Psoas muscle (tissue), 8 donors: ENCODE results near the gene ANXA4. TPM values are rescaled to one million over a fixed set of nuclear protein-coding genes. Genes with fewer than 3 reads are reported as not detected.

Experiments used
- ATAC-seq, 4 donors: fragments of 200-7000 bp; cut with Tn5 transposase; one replicate each; pipeline ENCODE4 v1.9.1; 2020; ENCODE audit warnings: moderate library complexity in 3 of 4, mild to moderate bottlenecking in 2 of 4
- DNase-seq, 2 donors: peaks; one replicate each; pipeline ENCODE4 v3.0.0-alpha.2; 2020
- H3K27ac ChIP-seq: fragments of 200-600 bp; one replicate; pipeline ENCODE4 v1.8.0; 2022
- H3K27me3 ChIP-seq, 3 donors: fragments of 200-600 bp in 1 of 3; one replicate each; pipeline versions ENCODE4 v1.6.1 to v1.8.0; 2013 to 2022; ENCODE audit warnings: low read length in 2 of 3, mild to moderate bottlenecking in 2 of 3, moderate library complexity in 1 of 3; ENCODE audit not compliant: insufficient read depth in 3 of 3
- H3K36me3 ChIP-seq, 2 donors: fragments of 200-600 bp in 1 of 2; one replicate each; pipeline versions ENCODE4 v1.6.1 to v1.8.0; 2013 to 2022; ENCODE audit warnings: low read depth in 1 of 2, mild to moderate bottlenecking in 1 of 2, moderate library complexity in 1 of 2; ENCODE audit not compliant: insufficient read depth in 1 of 2
- H3K4me1 ChIP-seq: fragments of 200-600 bp; one replicate; pipeline ENCODE4 v1.8.0; 2022
- H3K4me3 ChIP-seq: fragments of 200-600 bp; one replicate; pipeline ENCODE4 v1.8.0; 2022; ENCODE audit warnings: mild to moderate bottlenecking
- H3K9me3 ChIP-seq: fragments of 200-600 bp; one replicate; pipeline ENCODE4 v1.8.0; 2022
- CTCF ChIP-seq: fragments of 200-600 bp; IDR thresholded peaks from one replicate; pipeline ENCODE4 v1.8.0; 2022; ENCODE audit warnings: antibody characterized with exemption
- WGBS, 3 donors: extraction: QIAGEN DNeasy Blood & Tissue Kit; methylation state at CpG; one replicate each; pipeline versions ENCODE4 v1.1.6 to v1.1.7; 2013; 5-methylcytosine and 5-hydroxymethylcytosine counted together
- intact Hi-C, 2 donors: fragments of 100-400 bp; cut with DNase I; formaldehyde crosslinking; loops; one replicate each; pipeline versions ENCODE4 v1.11.0 to v1.14.2; 2022
- polyA plus RNA-seq, 3 donors: library from polyadenylated mRNA; stranded (reverse); fragments of 200-250 nt; gene quantifications; one replicate each; pipeline ENCODE4 v1.2.3, GENCODE V29; 2013
- total RNA-seq, 4 donors: library from RNA; stranded (reverse); fragmentation: NEBNext Ultra II Directional in 2 of 4; extraction: Animal tissue kit (Norgen Biotek cat#: 25700) in 2 of 4; gene quantifications; one replicate each; pipeline versions ENCODE4 v1.2.1 to v1.2.4, GENCODE V29; 2021 to 2023
- donor health status: healthy with polysubstance abuse.
- donor health status: DM: no; HTN: no; CAD: no; lungs with moderate emphysema.
- donor health status: Bipolar disorder and iron deficiency.
- donor health status: healthy.
- donor health status: DM: yes; HTN: yes; CAD: no.
- donor health status: DM: no; HTN: no; CAD: no.
- donor health status: DM: no; HTN: no; CAD: no.
- donor health status: DM: yes; HTN: yes; CAD: no.

ANXA4 gene
- total and polyA plus RNA-seq, 7 donors: 13.2 to 29.0 (median 19.4) TPM

- 65 to 73% (median 68%) methylated on average over 12 of the region's 12 CpGs for WGBS, 3 donors
- no peak for TF ChIP-seq CTCF
- Histone ChIP-seq H3K9me3 (no peaks in the 10 kb centered on the region), H3K4me3 (no peak overlapping the region), H3K27me3 (no peaks in the 10 kb centered on the region), H3K4me1 (peaks cover 11% of the 10 kb centered on the region), H3K36me3 (no peaks in the 10 kb centered on the region), H3K27ac (no peak overlapping the region)
- DNase-seq (no peak), ATAC-seq (peak in 3 of 4 donors; percentile 57 to 75 (median 61))
- intact Hi-C loops: no loop called here
Measured at GRCh38 chr2:69694894-69695849, 46.8 kb upstream of the ANXA4 start.

- no peak for DNase-seq
- 50 to 71% (median 69%) methylated on average over 2 of the region's 2 CpGs for WGBS, 3 donors
- ATAC-seq: no peak
- intact Hi-C loops: no loop called here
- H3K36me3 ChIP-seq: no peaks in the 10 kb centered on the region
- H3K4me1 ChIP-seq: peaks cover 11% of the 10 kb centered on the region
- no peaks in the 10 kb centered on the region for H3K27me3 ChIP-seq
- no peak for TF ChIP-seq CTCF
- H3K4me3 ChIP-seq: no peak overlapping the region
- H3K9me3 ChIP-seq: no peaks in the 10 kb centered on the region
- H3K27ac ChIP-seq: no peak overlapping the region
Measured at GRCh38 chr2:69695850-69696216, 46.1 kb upstream of the ANXA4 start.

GRCh38 chr2:69700381-69700780 lies 41.6 kb upstream of the ANXA4 start:
- intact Hi-C loops: no loop called here
- whole genome bisulfite sequencing, 3 donors: 92 to 95% (median 94%) methylated on average over 5 of the region's 5 CpGs
- H3K27me3 ChIP-seq: no peaks in the 10 kb centered on the region
- DNase-seq: no peak
- TF ChIP-seq CTCF: no peak
- no peak overlapping the region for H3K27ac ChIP-seq
- no peak for ATAC-seq
- H3K4me1 ChIP-seq: peaks cover 4% of the 10 kb centered on the region
- H3K4me3 ChIP-seq: no peak overlapping the region
- no peaks in the 10 kb centered on the region for H3K36me3 ChIP-seq
- no peaks in the 10 kb centered on the region for H3K9me3 ChIP-seq

- 75 to 82% (median 78%) methylated on average over 9 of the region's 9 CpGs for WGBS, 3 donors
- Histone ChIP-seq H3K36me3 (no peaks in the 10 kb centered on the region), H3K9me3 (no peaks in the 10 kb centered on the region), H3K27me3 (no peaks in the 10 kb centered on the region), H3K4me1 (no peaks in the 10 kb centered on the region), H3K4me3 (no peak overlapping the region), H3K27ac (no peak overlapping the region)
- intact Hi-C loops: no loop called here
- TF ChIP-seq CTCF: no peak
- ATAC-seq: no peak
- DNase-seq: no peak
Measured at GRCh38 chr2:69701100-69701945, 40.6 kb upstream of the ANXA4 start.
